GM18508 (cell line): Measurements from ENCODE around the gene MMAA.
"Not testable (repeated sequence)": the region's sequence is repeated elsewhere in the genome, so short reads cannot be mapped to it uniquely, and the experiment has no call there.

Experiments
- ATAC-seq: cut with Tn5 transposase; IDR thresholded peaks from one replicate; pipeline ENCODE4 v1.9.1; 2021; ENCODE audit warnings: moderate number of reproducible peaks; ENCODE audit not compliant: insufficient read depth, unreplicated experiment

The MMAA gene

GRCh38 chr4:145618932-145619638 lies at the start of gene MMAA:
Gene MMAA, plus strand, starts transcription at chr4:145619385. Its CDS starts 19,755 bp downstream, at chr4:145639140.
- peak; percentile 42 for ATAC-seq

DNA sequence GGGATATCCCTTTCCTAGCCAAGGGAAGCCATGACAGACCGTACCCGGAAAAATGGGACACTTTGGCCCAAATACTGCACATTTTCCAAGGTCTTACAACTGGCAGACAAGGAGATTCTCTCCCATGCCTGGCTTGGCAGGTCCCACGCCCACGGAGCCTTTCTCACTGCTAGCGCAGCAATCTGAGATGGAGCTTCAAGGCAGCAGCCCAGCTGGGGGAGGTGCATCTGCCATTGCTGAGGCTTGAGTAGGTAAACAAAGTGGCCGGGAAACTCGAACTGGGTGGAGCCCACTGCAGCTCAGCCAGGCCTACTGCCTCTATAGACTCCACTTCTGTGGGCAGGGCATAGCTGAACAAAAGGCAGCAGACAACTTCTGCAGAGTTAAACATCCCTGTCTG lies 44.6 kb upstream of the MMAA start:
- not testable (repeated sequence) for ATAC-seq

DNA sequence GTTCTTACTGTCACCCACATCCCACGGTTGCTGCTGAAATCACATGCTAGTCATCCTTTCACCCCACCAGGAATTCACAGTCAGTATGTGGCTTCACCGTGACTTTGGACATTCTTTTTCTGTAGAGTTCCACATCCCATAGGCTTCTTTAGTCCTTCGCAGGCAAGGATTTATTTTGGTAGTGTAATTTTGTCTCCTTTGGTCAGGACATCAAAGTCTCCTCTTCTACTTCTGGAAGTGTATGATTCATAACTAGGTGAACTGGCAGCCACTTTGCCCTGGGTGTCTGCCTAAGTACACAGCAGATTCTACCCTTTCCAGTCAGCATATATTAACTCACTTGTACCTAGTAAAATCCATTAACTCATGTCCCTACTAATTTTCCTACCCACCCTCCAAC lies 38.3 kb upstream of the MMAA start:
- no peak for ATAC-seq

DNA sequence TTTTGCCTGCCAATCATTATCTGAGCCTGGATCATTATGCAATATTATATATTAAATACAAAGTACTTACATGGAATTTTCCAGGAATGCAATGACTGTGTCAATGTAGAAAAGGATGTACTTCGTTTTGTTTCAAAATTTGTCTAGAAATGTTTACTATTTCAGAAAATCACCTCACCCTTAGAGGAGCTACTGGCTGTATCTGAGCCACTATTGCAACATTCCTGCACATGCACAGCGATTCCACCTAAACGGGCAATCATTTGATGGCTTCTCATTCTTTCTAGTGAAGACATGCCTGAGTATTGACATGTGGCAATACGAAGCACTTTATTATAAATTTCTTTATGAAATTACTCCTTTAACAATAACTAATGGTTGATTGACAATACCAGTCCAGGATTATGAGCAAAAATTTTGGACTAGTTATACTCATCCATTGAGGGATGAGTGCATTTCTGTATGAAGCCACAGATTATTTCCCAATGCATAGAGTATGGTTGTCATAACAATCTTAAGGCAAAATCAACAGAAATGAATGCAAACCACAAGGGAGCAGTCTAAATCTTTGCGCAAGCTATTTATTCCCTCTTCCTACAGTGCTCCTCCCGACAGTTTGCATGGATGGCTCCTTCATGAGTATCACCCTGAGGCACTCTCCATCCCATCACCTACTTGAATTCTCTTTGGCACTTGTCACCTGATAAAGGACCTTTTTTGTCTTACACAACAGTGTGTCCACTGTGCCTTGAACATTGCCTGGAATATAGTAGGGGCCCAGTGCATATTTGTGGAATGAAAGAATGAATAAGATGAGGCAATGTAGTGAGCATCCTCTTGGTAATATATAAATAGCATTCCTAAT lies 35.8 kb upstream of the MMAA start:
- no peak for ATAC-seq

- no peak for ATAC-seq
Measured at GRCh38 chr4:145587088-145587754, 32.0 kb upstream of the MMAA start.

- ATAC-seq, result not testable (repeated sequence)
Measured at GRCh38 chr4:145589381-145589780, 29.8 kb upstream of the MMAA start.

- ATAC-seq, result no peak
Measured at GRCh38 chr4:145589916-145590702, 29.1 kb upstream of the MMAA start.

DNA sequence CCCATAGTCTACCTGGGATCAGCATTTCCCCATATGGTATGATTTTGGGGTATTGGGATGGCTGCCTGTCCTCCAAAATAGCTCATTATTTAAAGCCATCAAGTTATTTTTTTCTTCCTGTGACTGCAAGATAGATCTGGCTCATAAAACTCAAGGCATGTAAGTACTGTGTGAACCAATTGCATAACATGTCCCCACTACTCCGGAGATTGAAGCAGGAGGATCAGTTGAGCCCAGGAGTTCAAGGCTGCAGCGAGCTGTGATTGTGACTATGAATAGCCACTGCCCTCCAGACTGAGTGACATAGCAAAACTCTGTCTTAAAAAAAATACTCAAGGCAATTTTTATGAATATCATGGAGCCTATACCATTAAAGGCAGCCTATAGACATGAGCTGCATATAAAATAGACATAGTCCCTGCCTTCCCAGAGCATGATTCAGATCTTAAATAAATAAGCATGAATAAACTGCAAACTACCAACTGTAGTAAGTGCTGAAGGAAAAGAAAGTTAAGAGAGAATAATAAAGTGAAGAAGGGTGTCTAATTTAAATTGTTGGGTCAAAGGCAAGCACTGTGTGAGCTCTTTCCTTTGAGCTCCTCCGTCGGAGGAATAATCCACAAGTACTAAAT lies 16.9 kb upstream of the MMAA start:
- ATAC-seq, result no peak

GRCh38 chr4:145605941-145606340 lies 13.2 kb upstream of the MMAA start:
- ATAC-seq, result no peak

DNA sequence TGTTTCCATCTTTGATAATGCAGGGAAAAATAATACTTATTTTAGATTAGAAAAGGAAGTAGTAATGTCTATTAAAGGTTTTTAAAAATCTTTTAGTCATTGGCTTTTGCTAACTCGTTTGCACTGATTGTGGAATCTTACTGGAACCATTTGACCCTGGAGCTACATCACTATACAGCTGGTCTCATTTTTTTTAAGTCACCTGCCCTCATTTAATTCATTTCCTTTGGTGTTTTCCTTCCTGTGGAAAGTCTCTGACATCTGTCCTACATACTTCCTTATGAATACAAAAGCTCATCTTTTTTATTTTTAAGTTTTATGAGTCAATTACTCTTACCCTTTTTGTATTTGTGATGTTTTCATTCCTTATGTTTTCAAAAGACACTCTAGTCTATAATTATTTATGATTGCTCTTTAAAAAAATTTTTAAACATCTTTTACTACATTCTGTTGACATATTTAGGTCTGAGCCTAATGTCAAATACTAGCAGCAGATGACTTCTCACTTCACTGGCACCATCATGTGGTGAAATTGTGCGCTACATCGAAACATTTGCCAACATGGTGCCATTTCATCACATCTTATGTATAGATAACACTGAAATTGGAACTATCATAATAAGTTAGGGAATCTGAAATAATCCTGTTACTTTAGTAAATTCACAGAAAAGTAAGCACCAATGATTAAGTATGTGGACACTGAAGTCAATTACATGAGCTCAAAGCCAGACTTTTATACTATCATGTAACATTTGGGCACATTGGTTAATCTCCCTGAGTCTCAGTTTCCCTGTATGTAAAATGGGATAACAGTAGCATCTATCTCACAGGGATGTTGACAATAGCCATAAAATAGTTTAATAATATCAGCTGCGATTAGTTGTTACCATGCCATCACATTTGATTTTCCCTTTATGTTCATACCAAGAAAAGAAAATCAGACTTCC lies 9.4 kb upstream of the MMAA start:
- no peak for ATAC-seq

DNA sequence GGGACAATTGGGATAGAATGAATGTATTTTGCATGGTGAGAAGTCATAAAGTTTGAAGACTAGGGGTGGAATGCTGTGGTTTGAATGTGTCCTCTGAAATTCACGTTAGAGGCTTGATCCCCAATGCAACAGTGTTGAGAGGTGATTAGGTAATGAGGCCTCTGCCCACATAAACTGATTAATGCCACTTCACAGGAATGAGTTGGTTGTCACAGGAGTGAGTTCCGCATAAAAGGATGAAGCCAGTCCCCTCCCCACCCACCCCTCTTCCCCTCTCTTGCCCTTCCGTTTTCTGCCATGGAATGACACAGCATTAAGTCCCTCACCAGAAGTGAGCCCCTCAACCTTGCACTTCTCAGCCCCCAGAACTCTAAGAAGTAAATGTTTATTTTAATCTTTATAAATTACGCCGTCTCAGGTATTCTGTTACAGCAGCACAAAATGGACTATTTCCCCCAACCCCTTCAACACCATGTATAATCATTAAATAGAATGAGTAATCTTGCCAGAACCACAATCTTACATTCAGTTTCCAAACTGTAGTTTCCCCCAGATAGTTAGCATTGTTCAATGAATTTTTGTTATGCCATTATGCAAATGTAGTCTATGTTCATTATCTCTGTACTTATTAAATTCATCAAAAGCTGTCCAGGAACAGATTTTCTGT lies 5.5 kb upstream of the MMAA start:
- peak; percentile 58 for ATAC-seq

DNA sequence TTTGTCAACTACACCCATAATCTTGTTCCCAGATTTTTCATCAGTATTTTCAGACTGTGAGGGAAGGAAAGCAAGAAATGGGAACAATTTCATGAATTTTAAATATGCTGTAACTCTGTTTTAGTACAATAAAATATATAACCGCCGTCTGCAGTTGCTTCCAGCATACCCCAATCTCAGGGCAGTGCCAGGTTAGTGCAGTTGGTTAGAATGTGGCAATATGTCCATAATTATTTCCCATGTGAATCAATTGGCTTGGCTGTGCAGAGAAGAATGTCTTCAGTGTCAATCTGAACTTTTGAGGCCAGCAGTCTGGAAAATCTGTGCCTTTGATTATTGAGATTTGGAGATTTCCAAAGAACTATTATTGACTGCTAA lies 5.0 kb upstream of the MMAA start:
- no peak for ATAC-seq

GRCh38 chr4:145618210-145618931 lies 814 bp upstream of the MMAA start:
- ATAC-seq, result no peak

DNA sequence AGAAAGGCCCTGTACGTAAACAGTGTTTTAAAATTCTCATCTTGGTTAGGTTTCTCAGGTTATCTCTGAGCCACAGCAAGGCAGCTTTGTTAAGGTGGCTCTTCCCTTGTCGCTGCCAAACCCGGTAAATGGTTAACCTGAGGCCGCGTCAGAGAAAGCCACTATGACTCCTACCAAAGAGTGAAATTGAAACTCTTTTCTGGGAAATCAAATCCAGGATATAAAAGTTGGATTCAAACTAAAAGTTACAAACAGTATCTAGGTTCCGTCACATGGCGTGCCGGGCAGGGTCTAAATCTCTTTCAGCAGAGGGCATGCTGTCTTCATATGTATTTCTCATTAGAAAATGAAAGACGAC lies 433 bp downstream of the MMAA start:
- ATAC-seq, result peak; percentile 32

DNA sequence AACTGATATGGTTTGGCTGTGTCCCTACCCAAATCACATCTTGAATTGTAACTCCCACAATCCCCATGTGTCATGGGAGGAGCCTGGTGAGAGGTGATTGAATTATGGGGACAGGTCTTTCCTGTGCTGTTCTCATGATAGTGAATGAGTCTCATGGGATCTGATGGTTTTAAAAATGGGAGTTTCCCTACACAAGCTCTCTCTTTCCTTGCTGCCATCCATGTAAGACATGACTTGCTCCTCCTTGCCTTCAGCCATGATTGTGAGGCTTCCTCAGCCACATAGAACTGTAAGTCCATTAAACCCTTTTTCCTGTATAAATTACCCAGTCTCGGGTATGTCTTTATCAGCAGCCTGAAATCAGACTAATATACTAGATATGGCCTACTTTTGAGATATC lies 2.9 kb downstream of the MMAA start:
- ATAC-seq, result not testable (repeated sequence)

DNA sequence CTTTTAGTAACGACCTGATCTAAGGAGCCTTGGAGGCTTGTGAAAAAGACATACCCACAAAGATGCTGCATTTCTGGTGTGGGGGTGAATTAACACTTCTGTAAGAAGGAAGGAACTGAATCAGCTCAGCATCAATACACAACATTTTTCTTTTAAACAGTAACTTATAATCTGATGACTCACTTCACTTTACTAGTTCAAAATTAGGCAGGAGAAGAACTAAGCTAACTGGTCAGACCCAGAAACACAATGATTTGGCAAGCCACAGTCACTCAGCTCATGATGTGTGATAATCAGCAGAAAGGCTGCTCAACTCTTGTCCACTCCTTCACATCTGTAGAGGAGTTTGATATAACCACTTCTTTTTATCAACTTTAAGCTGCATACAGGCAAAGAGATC lies 4.6 kb downstream of the MMAA start:
- peak; percentile 52 for ATAC-seq

GRCh38 chr4:145625677-145626622 lies 6.8 kb downstream of the MMAA start:
- ATAC-seq, result no peak
